Measurements from ENCODE around the gene FAM210A. TPM values are rescaled to one million over a fixed set of nuclear protein-coding genes. Genes with fewer than 3 reads are reported as not detected.

FAM210A gene
- total RNA-seq, 1 donor from 2014 or later = 15.1 TPM

GRCh38 chr18:13676471-13676870 is 49.9 kb downstream of the FAM210A start:
- Mint-ChIP-seq H3K27me3 (ENCODE audit: insufficient read depth, low read depth) (peaks cover 3% of the 10 kb centered on the region), H3K4me3 (no peak overlapping the region), H3K27ac (no peak overlapping the region), H3K9me3 (peaks cover 14% of the 10 kb centered on the region), H3K36me3 (peaks cover 14% of the 10 kb centered on the region), H3K4me1 (no peaks in the 10 kb centered on the region)
- no peaks in the 10 kb centered on the region for H3K4me1 ChIP-seq
- no peaks in the 10 kb centered on the region for H3K79me2 ChIP-seq (ENCODE audit: low read depth)
- no peak for TF ChIP-seq CTCF (IDR thresholded peaks at IDR 0.05)
- no peak for TF ChIP-seq EZH2phosphoT487 (IDR thresholded peaks at IDR 0.05)
- TF ChIP-seq EZH2 (IDR thresholded peaks at IDR 0.05) = no peak
- no peaks in the 10 kb centered on the region for H4K20me1 ChIP-seq (ENCODE audit: low read depth)
- H3K27ac ChIP-seq = peak overlapping the region; percentile 74
- no peaks in the 10 kb centered on the region for H3K36me3 ChIP-seq
- no peak overlapping the region for H3K4me2 ChIP-seq
- H3K27me3 ChIP-seq = no peaks in the 10 kb centered on the region
- DNase-seq (ENCODE audit: low spot score) = no peak
- peaks cover 5% of the 10 kb centered on the region for H3F3A ChIP-seq (ENCODE audit: low read depth)
- H3K4me3 ChIP-seq = no peak overlapping the region
- H2AFZ ChIP-seq (replicated peaks) = no peak overlapping the region
- no peak overlapping the region for H3K9ac ChIP-seq
- H3K9me3 ChIP-seq (ENCODE audit: low read depth) = no peaks in the 10 kb centered on the region

GRCh38 chr18:13672657-13673056 is 53.7 kb downstream of the FAM210A start:
- Histone ChIP-seq H3K4me3 (no peak overlapping the region), H3K36me3 (no peaks in the 10 kb centered on the region), H2AFZ (replicated peaks) (no peak overlapping the region), H3K9ac (no peak overlapping the region), H3K4me2 (no peak overlapping the region), H3K9me3 (ENCODE audit: low read depth) (no peaks in the 10 kb centered on the region), H3K79me2 (ENCODE audit: low read depth) (no peaks in the 10 kb centered on the region), H3K27me3 (no peaks in the 10 kb centered on the region), H3F3A (ENCODE audit: low read depth) (peaks cover 5% of the 10 kb centered on the region), H3K4me1 (no peaks in the 10 kb centered on the region), H4K20me1 (ENCODE audit: low read depth) (no peaks in the 10 kb centered on the region), H3K27ac (peak overlapping the region; percentile 46)
- H3K4me3 Mint-ChIP-seq = no peak overlapping the region
- peaks cover 15% of the 10 kb centered on the region for H3K36me3 Mint-ChIP-seq
- H3K27ac Mint-ChIP-seq = no peak overlapping the region
- no peaks in the 10 kb centered on the region for H3K4me1 Mint-ChIP-seq
- peaks cover 11% of the 10 kb centered on the region for H3K9me3 Mint-ChIP-seq
- peak; percentile 13 for DNase-seq (ENCODE audit: low spot score)
- H3K27me3 Mint-ChIP-seq (ENCODE audit: insufficient read depth, low read depth) = peaks cover 2% of the 10 kb centered on the region
- TF ChIP-seq EZH2phosphoT487 (IDR thresholded peaks at IDR 0.05) (no peak), EZH2 (IDR thresholded peaks at IDR 0.05) (no peak), CTCF (IDR thresholded peaks at IDR 0.05) (no peak)

- no peak for TF ChIP-seq EZH2 (IDR thresholded peaks at IDR 0.05)
- no peak for TF ChIP-seq CTCF (IDR thresholded peaks at IDR 0.05)
- TF ChIP-seq EZH2phosphoT487 (IDR thresholded peaks at IDR 0.05) = no peak
- peaks cover 6% of the 10 kb centered on the region for H3K36me3 Mint-ChIP-seq
- Histone ChIP-seq H3K4me3 (no peak overlapping the region), H3K27ac (no peak overlapping the region), H4K20me1 (ENCODE audit: low read depth) (no peaks in the 10 kb centered on the region), H3F3A (ENCODE audit: low read depth) (no peaks in the 10 kb centered on the region), H2AFZ (replicated peaks) (no peak overlapping the region), H3K4me2 (no peak overlapping the region), H3K4me1 (no peaks in the 10 kb centered on the region), H3K27me3 (no peaks in the 10 kb centered on the region), H3K9ac (no peak overlapping the region), H3K9me3 (ENCODE audit: low read depth) (no peaks in the 10 kb centered on the region), H3K79me2 (ENCODE audit: low read depth) (no peaks in the 10 kb centered on the region), H3K36me3 (no peaks in the 10 kb centered on the region)
- H3K27ac Mint-ChIP-seq = no peak overlapping the region
- peaks cover 9% of the 10 kb centered on the region for H3K27me3 Mint-ChIP-seq (ENCODE audit: insufficient read depth, low read depth)
- DNase-seq (ENCODE audit: low spot score) = no peak
- H3K4me3 Mint-ChIP-seq = no peak overlapping the region
- H3K4me1 Mint-ChIP-seq = peaks cover 10% of the 10 kb centered on the region
- no peaks in the 10 kb centered on the region for H3K9me3 Mint-ChIP-seq
Measured at GRCh38 chr18:13661779-13662256, 64.5 kb downstream of the FAM210A start.
